Neural progenitor cell (in vitro differentiated cells): ENCODE data around the gene EEF2K. TPM values are rescaled to one million over a fixed set of nuclear protein-coding genes. Genes with fewer than 3 reads are reported as not detected.
A peak's percentile ranks its signal among the peaks of the same experiment; 100 is the strongest.
"Not testable (repeated sequence)": the region's sequence is repeated elsewhere in the genome, so short reads cannot be mapped to it uniquely, and the experiment has no call there.

Experiments used
- DNase-seq: peaks from one replicate; pipeline ENCODE4 v3.0.0-alpha.2; 2016; ENCODE audit warnings: low spot score
- H2AFZ ChIP-seq: fragments of 200-600 bp; sonication (generic); replicated peaks from 2 replicates; pipeline ENCODE4 v1.6.1; 2016; ENCODE audit warnings: antibody characterized with exemption
- H3F3A ChIP-seq: fragments of 200-600 bp; sonication (generic); 2 replicates; pipeline ENCODE4 v1.6.1; 2016; ENCODE audit warnings: antibody characterized with exemption, low read depth
- H3K27ac ChIP-seq: fragments of 200-600 bp; sonication (generic); 2 replicates; pipeline ENCODE4 v1.5.1; 2016; ENCODE audit warnings: mild to moderate bottlenecking
- H3K27me3 ChIP-seq: fragments of 200-600 bp; sonication (generic); 2 replicates; pipeline ENCODE4 v1.6.1; 2016; ENCODE audit warnings: mild to moderate bottlenecking, moderate library complexity
- H3K36me3 ChIP-seq: fragments of 200-600 bp; sonication (generic); 2 replicates; pipeline ENCODE4 v1.5.1; 2016
- H3K4me1 ChIP-seq: fragments of 200-600 bp; sonication (generic); 2 replicates; pipeline ENCODE4 v1.6.1; 2016; ENCODE audit warnings: mixed run types
- H3K4me2 ChIP-seq: fragments of 200-600 bp; sonication (generic); 2 replicates; pipeline ENCODE4 v1.6.1; 2016
- H3K4me3 ChIP-seq: fragments of 200-600 bp; sonication (generic); 2 replicates; pipeline ENCODE4 v1.5.1; 2016
- H3K79me2 ChIP-seq: fragments of 200-600 bp; sonication (generic); 2 replicates; pipeline ENCODE4 v1.6.1; 2016; ENCODE audit warnings: low read depth
- H3K9ac ChIP-seq: fragments of 200-600 bp; sonication (generic); 2 replicates; pipeline ENCODE4 v1.6.1; 2016
- H3K9me3 ChIP-seq: fragments of 200-600 bp; sonication (generic); 2 replicates; pipeline ENCODE4 v1.5.1; 2016; ENCODE audit warnings: low read depth
- H4K20me1 ChIP-seq: fragments of 200-600 bp; sonication (generic); 2 replicates; pipeline ENCODE4 v1.6.1; 2016; ENCODE audit warnings: low read depth
- H3K27ac Mint-ChIP-seq: 3 replicates; pipeline ENCODE4 v1.8.0; 2021; ENCODE audit warnings: mixed read lengths
- H3K27me3 Mint-ChIP-seq: 2 replicates; pipeline ENCODE4 v1.8.0; 2022; ENCODE audit warnings: low read depth, mild to moderate bottlenecking, inconsistent platforms, moderate library complexity, mixed read lengths; ENCODE audit not compliant: insufficient read depth
- H3K36me3 Mint-ChIP-seq: 3 replicates; pipeline ENCODE4 v1.8.0; 2021; ENCODE audit warnings: mixed read lengths
- H3K4me1 Mint-ChIP-seq: 3 replicates; pipeline ENCODE4 v1.8.0; 2021; ENCODE audit warnings: mixed read lengths
- H3K4me3 Mint-ChIP-seq: 3 replicates; pipeline ENCODE4 v1.8.0; 2021; ENCODE audit warnings: mild to moderate bottlenecking, moderate library complexity, mixed read lengths
- H3K9me3 Mint-ChIP-seq: 3 replicates; pipeline ENCODE4 v1.8.0; 2020; ENCODE audit warnings: mixed read lengths
- CTCF ChIP-seq: fragments of 200-600 bp; sonication (generic); IDR thresholded peaks from 2 replicates; pipeline ENCODE4 v1.5.1; 2017; ENCODE audit warnings: antibody characterized with exemption, mild to moderate bottlenecking
- EZH2 ChIP-seq: fragments of 200-600 bp; sonication (generic); IDR thresholded peaks from 2 replicates; pipeline ENCODE4 v1.6.1; 2017; ENCODE audit warnings: antibody characterized with exemption, mild to moderate bottlenecking, moderate library complexity
- EZH2phosphoT487 ChIP-seq: fragments of 200-600 bp; sonication (generic); IDR thresholded peaks from 2 replicates; pipeline ENCODE4 v1.6.1; 2017; ENCODE audit warnings: antibody characterized with exemption
- total RNA-seq: library from RNA; depleted of rRNA; stranded (reverse); fragments of >200 nt; gene quantifications from 2 replicates; pipeline ENCODE4 v1.2.3, GENCODE V29; 2015; ENCODE audit warnings: low replicate concordance

Gene EEF2K
- total RNA-seq, 1 donor from 2014 or later, result 9.0 TPM

- Histone ChIP-seq H3K4me1 (no peaks in the 10 kb centered on the region), H2AFZ (no peak overlapping the region), H3K9ac (no peak overlapping the region), H3F3A (peaks cover 11% of the 10 kb centered on the region), H3K9me3 (no peaks in the 10 kb centered on the region), H3K36me3 (no peaks in the 10 kb centered on the region), H3K27me3 (peaks cover 3% of the 10 kb centered on the region), H3K4me3 (peak overlapping the region; percentile 90), H4K20me1 (no peaks in the 10 kb centered on the region), H3K79me2 (no peaks in the 10 kb centered on the region), H3K4me2 (no peak overlapping the region), H3K27ac (no peak overlapping the region)
- TF ChIP-seq EZH2phosphoT487 (no peak), EZH2 (no peak), CTCF (no peak)
- H3K4me3 Mint-ChIP-seq, result peak overlapping the region; percentile 92
- H3K9me3 Mint-ChIP-seq, result peaks cover 6% of the 10 kb centered on the region
- DNase-seq, result no peak
- peaks cover 24% of the 10 kb centered on the region for H3K27me3 Mint-ChIP-seq
- peak overlapping the region; percentile 100 for H3K27ac Mint-ChIP-seq
- peaks cover 17% of the 10 kb centered on the region for H3K4me1 Mint-ChIP-seq
- peaks cover 4% of the 10 kb centered on the region for H3K36me3 Mint-ChIP-seq
Measured at GRCh38 chr16:22194707-22195444, 11.2 kb upstream of the EEF2K start.

DNA sequence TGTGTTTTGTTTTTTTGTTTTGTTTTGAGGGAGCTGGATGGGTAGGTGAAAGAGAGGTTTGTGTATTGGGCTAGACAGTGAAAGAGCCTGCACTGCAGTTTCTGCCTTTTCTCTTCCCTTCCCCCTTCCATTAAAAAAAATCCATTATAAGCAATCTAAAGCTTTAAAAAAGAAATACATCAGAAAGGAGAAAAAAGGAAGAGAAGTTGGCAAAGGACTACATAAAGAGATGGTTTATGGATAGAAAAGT, 10.7 kb upstream of the EEF2K start:
- H3K4me2 ChIP-seq, result no peak overlapping the region

GRCh38 chr16:22195695-22196558, 10.2 kb upstream of the EEF2K start:
- H3K9ac ChIP-seq, result no peak overlapping the region
- H3K27ac Mint-ChIP-seq, result peak overlapping the region; percentile 100
- H2AFZ ChIP-seq, result peak overlapping the region; percentile 100
- peak; percentile 89 for DNase-seq
- no peaks in the 10 kb centered on the region for H3K4me1 ChIP-seq
- H3K4me3 ChIP-seq, result peak overlapping the region; percentile 90
- H3K9me3 Mint-ChIP-seq, result peaks cover 6% of the 10 kb centered on the region
- H3K4me3 Mint-ChIP-seq, result peak overlapping the region; percentile 92
- no peak overlapping the region for H3K27ac ChIP-seq
- peak; percentile 85 for TF ChIP-seq CTCF
- no peak for TF ChIP-seq EZH2
- TF ChIP-seq EZH2phosphoT487, result no peak
- no peaks in the 10 kb centered on the region for H3K36me3 ChIP-seq
- H3K4me2 ChIP-seq, result peak overlapping the region; percentile 76
- H3K36me3 Mint-ChIP-seq, result peaks cover 4% of the 10 kb centered on the region
- H3K4me1 Mint-ChIP-seq, result peaks cover 17% of the 10 kb centered on the region
- H3K9me3 ChIP-seq, result no peaks in the 10 kb centered on the region
- no peaks in the 10 kb centered on the region for H3K79me2 ChIP-seq
- H3F3A ChIP-seq, result peaks cover 11% of the 10 kb centered on the region
- peaks cover 24% of the 10 kb centered on the region for H3K27me3 Mint-ChIP-seq
- no peaks in the 10 kb centered on the region for H4K20me1 ChIP-seq
- no peaks in the 10 kb centered on the region for H3K27me3 ChIP-seq

More for the DNA sequence above, 10.7 kb upstream of the EEF2K start:
- Histone ChIP-seq H3F3A (peaks cover 11% of the 10 kb centered on the region), H3K36me3 (no peaks in the 10 kb centered on the region), H3K27ac (no peak overlapping the region), H3K79me2 (no peaks in the 10 kb centered on the region), H3K27me3 (no peaks in the 10 kb centered on the region), H3K9ac (no peak overlapping the region), H3K4me3 (peak overlapping the region; percentile 90), H4K20me1 (no peaks in the 10 kb centered on the region), H3K4me1 (no peaks in the 10 kb centered on the region), H2AFZ (no peak overlapping the region), H3K9me3 (no peaks in the 10 kb centered on the region)
- H3K27me3 Mint-ChIP-seq, result peaks cover 24% of the 10 kb centered on the region
- peaks cover 17% of the 10 kb centered on the region for H3K4me1 Mint-ChIP-seq
- H3K36me3 Mint-ChIP-seq, result peaks cover 4% of the 10 kb centered on the region
- TF ChIP-seq EZH2, result no peak
- no peak for TF ChIP-seq EZH2phosphoT487
- no peak for TF ChIP-seq CTCF
- H3K27ac Mint-ChIP-seq, result peak overlapping the region; percentile 100
- H3K4me3 Mint-ChIP-seq, result peak overlapping the region; percentile 92
- peaks cover 6% of the 10 kb centered on the region for H3K9me3 Mint-ChIP-seq
- no peak for DNase-seq

GRCh38 chr16:22196559-22197168, 9.4 kb upstream of the EEF2K start:
- not testable (repeated sequence) for H2AFZ ChIP-seq, H3K27ac ChIP-seq, H3K9me3 Mint-ChIP-seq, DNase-seq, H3K9me3 ChIP-seq, H3K36me3 Mint-ChIP-seq, H3K79me2 ChIP-seq, H3K9ac ChIP-seq, H3K4me1 ChIP-seq, H3K36me3 ChIP-seq, H4K20me1 ChIP-seq, H3K27me3 ChIP-seq
- peaks cover 24% of the 10 kb centered on the region for H3K27me3 Mint-ChIP-seq
- H3K27ac Mint-ChIP-seq, result peak overlapping the region; percentile 20
- H3K4me2 ChIP-seq, result peak overlapping the region; percentile 76
- peaks cover 16% of the 10 kb centered on the region for H3K4me1 Mint-ChIP-seq
- H3K4me3 ChIP-seq, result peak overlapping the region; percentile 90
- peak overlapping the region; percentile 92 for H3K4me3 Mint-ChIP-seq
- H3F3A ChIP-seq, result peaks cover 11% of the 10 kb centered on the region
